Neural cell (in vitro differentiated cells): Measurements from ENCODE around the gene LRBA. TPM values are rescaled to one million over a fixed set of nuclear protein-coding genes. Genes with fewer than 3 reads are reported as not detected.

ENCODE experiments used
- H2AFZ ChIP-seq: fragments of 200-600, 300-800 bp; sonication (generic), shearing (Covaris generic); 2 replicates; pipeline ENCODE4 v1.6.0; 2014; ENCODE audit warnings: low read depth, mild to moderate bottlenecking, antibody characterized with exemption, low read length, moderate library complexity
- H3F3A ChIP-seq: fragments of 200-600 bp; shearing (Covaris generic); 2 replicates; pipeline ENCODE4 v1.6.1; 2016; ENCODE audit warnings: mild to moderate bottlenecking, moderate library complexity, mixed read lengths, antibody characterized with exemption, low read length; ENCODE audit not compliant: insufficient read depth, poor library complexity, severe bottlenecking
- H3K27ac ChIP-seq: fragments of 200-600, 300-800 bp; sonication (generic), shearing (Covaris generic); 2 replicates; pipeline ENCODE4 v1.5.1; 2014; ENCODE audit warnings: mild to moderate bottlenecking, low read length, moderate library complexity
- H3K27me3 ChIP-seq: fragments of 300-800, 200-600 bp; sonication (generic), shearing (Covaris generic); 2 replicates; pipeline ENCODE4 v1.6.0; 2014; ENCODE audit warnings: mild to moderate bottlenecking, low read depth, low read length, moderate library complexity; ENCODE audit not compliant: insufficient read depth
- H3K36me3 ChIP-seq: fragments of 300-800, 200-600 bp; sonication (generic), shearing (Covaris generic); 2 replicates; pipeline ENCODE4 v1.5.1; 2014; ENCODE audit warnings: mild to moderate bottlenecking, antibody characterized with exemption, low read length, moderate library complexity; ENCODE audit not compliant: insufficient read depth
- H3K4me2 ChIP-seq: fragments of 300-800, 200-600 bp; sonication (generic), shearing (Covaris generic); 2 replicates; pipeline ENCODE4 v1.6.0; 2014; ENCODE audit warnings: mild to moderate bottlenecking, low read length
- H3K4me3 ChIP-seq: fragments of 300-800, 200-600 bp; sonication (generic), shearing (Covaris generic); 2 replicates; pipeline ENCODE4 v1.5.1; 2014; ENCODE audit warnings: mild to moderate bottlenecking, low read length, moderate library complexity
- H3K79me2 ChIP-seq: fragments of 200-600 bp; shearing (Covaris generic); replicated peaks from 2 replicates; pipeline ENCODE4 v1.6.0; 2014; ENCODE audit warnings: mild to moderate bottlenecking, low read length, moderate library complexity; ENCODE audit not compliant: insufficient read depth
- H3K9ac ChIP-seq: fragments of 300-800, 200-600 bp; sonication (generic), shearing (Covaris generic); 2 replicates; pipeline ENCODE4 v1.6.1; 2016; ENCODE audit warnings: mild to moderate bottlenecking, low read length, mixed read lengths
- H3K9me2 ChIP-seq: fragments of 200-600 bp; shearing (Covaris generic); 2 replicates; pipeline ENCODE4 v1.6.1; 2016; ENCODE audit warnings: mild to moderate bottlenecking, low read length, mixed read lengths; ENCODE audit not compliant: insufficient read depth
- H3K9me3 ChIP-seq: fragments of 200-600, 300-800 bp; sonication (generic), shearing (Covaris generic); 2 replicates; pipeline ENCODE4 v1.6.1; 2016; ENCODE audit warnings: mild to moderate bottlenecking, mixed run types, low read length, moderate library complexity, mixed read lengths
- H4K20me1 ChIP-seq: fragments of 200-600 bp; shearing (Covaris generic); 2 replicates; pipeline ENCODE4 v1.6.1; 2016; ENCODE audit warnings: mild to moderate bottlenecking, mixed run types; ENCODE audit not compliant: insufficient read depth
- EP300 ChIP-seq: fragments of 450-650 bp; conservative IDR thresholded peaks from 2 replicates; pipeline ENCODE4 v1.6.1; 2014; ENCODE audit warnings: antibody characterized with exemption, mild to moderate bottlenecking, moderate library complexity; ENCODE audit not compliant: poor library complexity, severe bottlenecking
- EZH2 ChIP-seq: fragments of 200-600, 300-800 bp; shearing (Covaris generic), sonication (generic); IDR thresholded peaks from 2 replicates; pipeline ENCODE4 v1.6.1; 2014; ENCODE audit warnings: antibody characterized with exemption, low read length, borderline replicate concordance, mild to moderate bottlenecking; ENCODE audit not compliant: insufficient read depth, poor library complexity, severe bottlenecking
- POLR2AphosphoS5 ChIP-seq: IDR thresholded peaks from 2 replicates; pipeline ENCODE4 v1.6.1; 2012
- RAD21 ChIP-seq: fragments of 450-650 bp; conservative IDR thresholded peaks from 2 replicates; pipeline ENCODE4 v1.6.1; 2014; ENCODE audit warnings: antibody characterized with exemption, mild to moderate bottlenecking, moderate library complexity
- SMC3 ChIP-seq: fragments of 450-650 bp; conservative IDR thresholded peaks from 2 replicates; pipeline ENCODE4 v1.6.1; 2014; ENCODE audit warnings: antibody characterized with exemption, mild to moderate bottlenecking, moderate library complexity; ENCODE audit not compliant: poor library complexity
- TAF1 ChIP-seq: IDR thresholded peaks from 2 replicates; pipeline ENCODE4 v1.6.1; 2012; ENCODE audit warnings: low read depth
- polyA plus RNA-seq: library from polyadenylated mRNA; depleted of rRNA; stranded (reverse); fragments of >200 nt; gene quantifications from 2 replicates; pipeline ENCODE4 v1.2.3, GENCODE V29; 2014
- TF ChIP-seq, protein P1 (sequence below): fragments of 450-650 bp; IDR thresholded peaks from 2 replicates; pipeline ENCODE4 v1.5.1; 2014; ENCODE audit warnings: antibody characterized with exemption, mild to moderate bottlenecking, moderate library complexity; ENCODE audit not compliant: poor library complexity, severe bottlenecking
- TF ChIP-seq, protein P2 (sequence below): IDR thresholded peaks from 2 replicates; pipeline ENCODE4 v1.6.1; 2012; ENCODE audit warnings: borderline replicate concordance

The LRBA gene
- polyA plus RNA-seq, 1 donor from 2014 or later: 7.1 TPM

DNA sequence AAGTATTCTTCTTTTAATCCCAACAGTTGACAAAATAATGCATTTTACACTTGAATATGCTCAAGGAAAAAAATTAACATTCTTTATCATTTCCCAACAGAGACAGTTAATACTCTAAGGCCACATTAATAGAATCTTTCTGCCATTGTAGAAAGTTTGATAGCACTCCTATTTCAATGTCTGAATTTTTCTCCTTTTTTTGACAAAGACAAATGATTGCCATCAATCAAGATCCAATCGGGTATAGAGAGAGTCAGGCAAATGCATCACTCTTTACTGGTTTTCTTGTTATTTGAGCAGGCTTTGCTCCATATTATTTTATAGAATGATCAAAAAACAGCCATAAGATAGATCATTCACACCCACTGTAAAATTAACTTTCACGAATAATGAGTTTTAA lies 387.0 kb downstream of the LRBA start:
- Histone ChIP-seq H3K4me3 (no peak overlapping the region), H3K9ac (no peak overlapping the region), H4K20me1 (no peaks in the 10 kb centered on the region), H3K79me2 (no peaks in the 10 kb centered on the region), H3F3A (no peaks in the 10 kb centered on the region), H3K9me2 (no peaks in the 10 kb centered on the region), H3K27me3 (no peaks in the 10 kb centered on the region), H3K27ac (no peak overlapping the region), H3K36me3 (no peaks in the 10 kb centered on the region), H3K9me3 (no peaks in the 10 kb centered on the region), H2AFZ (no peak overlapping the region), H3K4me2 (no peak overlapping the region)
- TF ChIP-seq SMC3: no peak
- TF ChIP-seq EZH2: no peak
- TF ChIP-seq, protein P1, sequence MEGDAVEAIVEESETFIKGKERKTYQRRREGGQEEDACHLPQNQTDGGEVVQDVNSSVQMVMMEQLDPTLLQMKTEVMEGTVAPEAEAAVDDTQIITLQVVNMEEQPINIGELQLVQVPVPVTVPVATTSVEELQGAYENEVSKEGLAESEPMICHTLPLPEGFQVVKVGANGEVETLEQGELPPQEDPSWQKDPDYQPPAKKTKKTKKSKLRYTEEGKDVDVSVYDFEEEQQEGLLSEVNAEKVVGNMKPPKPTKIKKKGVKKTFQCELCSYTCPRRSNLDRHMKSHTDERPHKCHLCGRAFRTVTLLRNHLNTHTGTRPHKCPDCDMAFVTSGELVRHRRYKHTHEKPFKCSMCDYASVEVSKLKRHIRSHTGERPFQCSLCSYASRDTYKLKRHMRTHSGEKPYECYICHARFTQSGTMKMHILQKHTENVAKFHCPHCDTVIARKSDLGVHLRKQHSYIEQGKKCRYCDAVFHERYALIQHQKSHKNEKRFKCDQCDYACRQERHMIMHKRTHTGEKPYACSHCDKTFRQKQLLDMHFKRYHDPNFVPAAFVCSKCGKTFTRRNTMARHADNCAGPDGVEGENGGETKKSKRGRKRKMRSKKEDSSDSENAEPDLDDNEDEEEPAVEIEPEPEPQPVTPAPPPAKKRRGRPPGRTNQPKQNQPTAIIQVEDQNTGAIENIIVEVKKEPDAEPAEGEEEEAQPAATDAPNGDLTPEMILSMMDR: no peak
- no peak for TF ChIP-seq EP300

- H3K27me3 ChIP-seq: no peaks in the 10 kb centered on the region
- H3K36me3 ChIP-seq: no peaks in the 10 kb centered on the region
- no peaks in the 10 kb centered on the region for H4K20me1 ChIP-seq
- H3K9me3 ChIP-seq: no peaks in the 10 kb centered on the region
- no peaks in the 10 kb centered on the region for H3F3A ChIP-seq
- no peak overlapping the region for H3K4me3 ChIP-seq
- TF ChIP-seq EP300: no peak
- TF ChIP-seq TAF1: no peak
- TF ChIP-seq, protein P2, sequence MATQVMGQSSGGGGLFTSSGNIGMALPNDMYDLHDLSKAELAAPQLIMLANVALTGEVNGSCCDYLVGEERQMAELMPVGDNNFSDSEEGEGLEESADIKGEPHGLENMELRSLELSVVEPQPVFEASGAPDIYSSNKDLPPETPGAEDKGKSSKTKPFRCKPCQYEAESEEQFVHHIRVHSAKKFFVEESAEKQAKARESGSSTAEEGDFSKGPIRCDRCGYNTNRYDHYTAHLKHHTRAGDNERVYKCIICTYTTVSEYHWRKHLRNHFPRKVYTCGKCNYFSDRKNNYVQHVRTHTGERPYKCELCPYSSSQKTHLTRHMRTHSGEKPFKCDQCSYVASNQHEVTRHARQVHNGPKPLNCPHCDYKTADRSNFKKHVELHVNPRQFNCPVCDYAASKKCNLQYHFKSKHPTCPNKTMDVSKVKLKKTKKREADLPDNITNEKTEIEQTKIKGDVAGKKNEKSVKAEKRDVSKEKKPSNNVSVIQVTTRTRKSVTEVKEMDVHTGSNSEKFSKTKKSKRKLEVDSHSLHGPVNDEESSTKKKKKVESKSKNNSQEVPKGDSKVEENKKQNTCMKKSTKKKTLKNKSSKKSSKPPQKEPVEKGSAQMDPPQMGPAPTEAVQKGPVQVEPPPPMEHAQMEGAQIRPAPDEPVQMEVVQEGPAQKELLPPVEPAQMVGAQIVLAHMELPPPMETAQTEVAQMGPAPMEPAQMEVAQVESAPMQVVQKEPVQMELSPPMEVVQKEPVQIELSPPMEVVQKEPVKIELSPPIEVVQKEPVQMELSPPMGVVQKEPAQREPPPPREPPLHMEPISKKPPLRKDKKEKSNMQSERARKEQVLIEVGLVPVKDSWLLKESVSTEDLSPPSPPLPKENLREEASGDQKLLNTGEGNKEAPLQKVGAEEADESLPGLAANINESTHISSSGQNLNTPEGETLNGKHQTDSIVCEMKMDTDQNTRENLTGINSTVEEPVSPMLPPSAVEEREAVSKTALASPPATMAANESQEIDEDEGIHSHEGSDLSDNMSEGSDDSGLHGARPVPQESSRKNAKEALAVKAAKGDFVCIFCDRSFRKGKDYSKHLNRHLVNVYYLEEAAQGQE: no peak
- no peak for TF ChIP-seq POLR2AphosphoS5
- TF ChIP-seq RAD21: no peak
- TF ChIP-seq, protein P1: no peak
- no peak for TF ChIP-seq SMC3
- TF ChIP-seq EZH2: no peak
- H3K27ac ChIP-seq: no peak overlapping the region
- H3K4me2 ChIP-seq: no peak overlapping the region
- no peak overlapping the region for H2AFZ ChIP-seq
- H3K9ac ChIP-seq: no peak overlapping the region
- H3K9me2 ChIP-seq: no peaks in the 10 kb centered on the region
- H3K79me2 ChIP-seq: no peaks in the 10 kb centered on the region
Observed at GRCh38 chr4:150625033-150625432, 390.1 kb downstream of the LRBA start.
